GM19043 (cell line): Measurements from ENCODE around the gene BNIP2.
"Not testable (repeated sequence)": the region's sequence is repeated elsewhere in the genome, so short reads cannot be mapped to it uniquely, and the experiment has no call there.

Experiments
- ATAC-seq: cut with Tn5 transposase; IDR thresholded peaks from one replicate; pipeline ENCODE4 v1.9.1; 2021; ENCODE audit warnings: low read depth; ENCODE audit not compliant: unreplicated experiment

BNIP2 gene

DNA sequence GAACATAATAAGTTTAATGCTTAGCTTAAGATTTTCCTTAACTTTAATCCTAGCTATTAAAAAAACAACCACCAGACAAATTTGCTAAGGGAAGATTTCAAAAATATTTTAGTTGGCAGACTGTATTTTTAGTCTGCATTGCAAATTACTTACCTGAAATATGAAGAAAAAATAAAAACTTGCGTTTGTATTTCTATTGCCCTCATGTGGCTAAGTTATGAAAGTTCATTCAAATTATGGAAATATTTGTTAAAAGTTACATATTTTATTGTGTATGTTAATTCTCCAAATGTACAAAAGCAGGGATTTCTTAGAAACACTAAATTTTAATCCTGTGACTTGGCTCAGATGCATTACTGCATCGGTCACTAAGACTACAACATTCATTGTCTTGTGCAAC, 46.8 kb downstream of the BNIP2 start:
- ATAC-seq: no peak

GRCh38 chr15:59637507-59637906, 51.6 kb downstream of the BNIP2 start:
- ATAC-seq: not testable (repeated sequence)

DNA sequence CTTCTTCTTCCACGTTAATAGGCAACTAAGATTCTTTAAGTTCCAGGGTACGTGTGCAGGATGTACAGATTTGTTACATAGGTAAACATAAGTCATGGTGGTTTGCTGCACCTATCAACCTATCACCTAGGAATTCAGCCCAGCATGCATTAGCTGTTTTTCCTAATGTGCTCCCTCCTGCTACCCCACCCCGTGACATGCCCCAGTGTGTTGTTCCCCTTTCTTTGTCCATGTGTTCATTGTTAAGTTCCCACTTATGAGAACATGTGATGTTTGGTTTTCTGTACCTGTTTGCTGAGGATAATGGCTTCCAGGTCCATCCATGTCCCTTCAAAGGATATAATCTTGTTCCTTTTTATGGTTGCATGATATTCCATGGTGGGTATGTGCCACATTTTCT, 52.9 kb downstream of the BNIP2 start:
- no peak for ATAC-seq

GRCh38 chr15:59632714-59633113, 56.4 kb downstream of the BNIP2 start:
- ATAC-seq: no peak

- ATAC-seq: peak; percentile 55
Measured at GRCh38 chr15:59622289-59622688, 66.8 kb downstream of the BNIP2 start.

DNA sequence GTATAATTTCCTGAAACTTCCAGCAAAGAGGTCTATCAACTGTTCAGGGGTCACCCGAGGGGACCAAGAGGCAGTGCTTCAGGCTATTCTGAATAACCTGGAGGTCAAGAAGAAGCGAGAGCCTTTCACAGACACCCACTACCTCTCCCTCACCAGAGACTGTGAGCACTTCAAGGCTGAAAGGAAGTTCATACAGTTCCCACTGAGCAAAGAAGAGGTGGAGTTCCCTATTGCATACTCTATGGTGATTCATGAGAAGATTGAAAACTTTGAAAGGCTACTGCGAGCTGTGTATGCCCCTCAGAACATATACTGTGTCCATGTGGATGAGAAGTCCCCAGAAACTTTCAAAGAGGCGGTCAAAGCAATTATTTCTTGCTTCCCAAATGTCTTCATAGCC, 70.7 kb downstream of the BNIP2 start:
- ATAC-seq: no peak

DNA sequence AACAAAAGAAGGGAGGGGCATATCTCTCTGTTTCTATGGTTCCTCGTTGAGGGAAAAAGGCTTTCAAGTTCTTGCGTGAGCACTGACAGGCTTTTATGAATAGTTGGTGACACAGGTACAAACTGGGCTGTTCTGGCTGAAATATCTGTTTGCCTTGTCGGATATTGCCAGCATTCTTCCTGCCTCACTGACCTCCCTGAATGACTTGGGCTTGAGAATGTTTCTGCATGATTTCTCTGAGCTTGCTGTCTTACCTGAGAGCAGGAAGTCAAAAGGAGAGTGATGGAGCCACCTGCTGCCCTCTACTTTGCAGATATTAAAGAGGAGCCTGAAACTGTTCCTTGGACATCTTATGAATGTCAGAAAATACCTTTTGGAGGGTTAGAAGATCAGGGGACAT, 72.7 kb downstream of the BNIP2 start:
- no peak for ATAC-seq

DNA sequence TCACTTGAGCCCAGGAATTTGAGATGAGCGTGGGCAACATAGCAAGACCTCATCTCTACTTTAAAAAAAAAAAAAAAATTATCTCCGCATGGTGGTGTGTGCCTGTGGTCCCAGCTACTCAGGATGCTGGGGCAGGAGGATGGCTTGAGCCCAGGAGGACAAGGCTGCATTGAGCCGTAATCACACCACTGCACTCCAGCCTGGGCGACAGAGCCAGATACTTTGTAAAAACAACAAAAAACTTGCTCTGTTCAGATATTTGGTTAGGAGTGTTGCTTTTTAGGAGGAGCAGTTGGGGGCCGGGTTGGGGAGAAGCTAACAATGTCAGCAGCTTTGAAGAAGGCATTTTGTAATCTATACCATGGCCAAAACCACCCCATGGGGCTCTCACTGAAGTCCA, 73.5 kb downstream of the BNIP2 start:
- ATAC-seq: no peak

- ATAC-seq: no peak
Measured at GRCh38 chr15:59614153-59614552, 75.0 kb downstream of the BNIP2 start.

DNA sequence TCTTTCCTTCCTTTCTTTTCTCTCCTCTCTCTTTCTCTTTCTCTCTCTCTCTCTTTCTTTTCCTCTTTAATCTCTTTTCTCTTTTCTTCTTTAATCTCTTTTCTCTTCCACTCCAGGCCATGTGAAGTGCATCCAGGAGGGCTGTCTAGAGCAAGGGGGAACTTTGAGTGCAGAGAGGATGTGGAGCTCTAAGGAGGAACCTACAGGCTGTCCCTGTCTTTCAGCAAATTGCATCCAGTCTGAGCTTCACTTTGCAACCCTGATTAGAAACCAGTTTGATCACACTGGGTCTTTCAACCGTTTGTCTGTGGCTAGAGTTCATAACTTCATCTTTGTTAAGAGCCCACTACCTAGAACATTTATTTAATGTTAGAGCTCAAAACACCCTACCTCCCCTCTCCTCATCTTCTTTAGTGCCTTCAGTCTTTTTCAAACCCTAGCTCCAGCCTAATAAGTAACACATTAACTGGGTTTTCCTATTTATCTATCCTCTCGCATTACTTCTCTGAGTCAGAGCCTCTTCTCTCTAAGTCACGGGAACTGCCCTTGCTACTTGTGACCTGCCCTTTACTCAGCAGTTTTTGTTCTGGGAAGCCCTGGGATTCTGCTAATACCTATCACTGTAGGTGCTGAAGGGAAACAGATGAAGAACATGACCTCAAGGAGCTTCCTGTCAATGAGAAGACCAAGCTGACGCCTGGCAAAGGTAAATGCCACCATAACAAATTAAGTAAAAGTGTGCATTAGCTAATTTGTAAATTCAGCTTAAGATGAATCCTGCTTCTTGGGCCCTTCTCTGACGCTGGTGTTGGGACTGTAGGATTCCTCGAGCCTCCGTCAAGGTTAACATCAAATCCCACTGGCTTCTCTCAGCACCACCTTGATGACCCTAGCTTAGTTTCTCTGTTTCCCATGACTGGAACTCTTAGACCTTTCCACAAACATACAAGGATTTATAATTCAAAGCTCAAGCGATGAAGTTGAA, 77.6 kb downstream of the BNIP2 start, which contains the start of gene GCNT3:
TSS of gene GCNT3 (plus strand) at position 508 of the 985 bp plus-strand sequence. CDS start 6,456 bp downstream, outside the sequence.
- no peak for ATAC-seq

GRCh38 chr15:59609730-59610712, 79.1 kb downstream of the BNIP2 start:
- ATAC-seq: no peak
